CD4-positive, alpha-beta T cell (primary cell): ENCODE results near the gene WDFY2. TPM values are rescaled to one million over a fixed set of nuclear protein-coding genes. Genes with fewer than 3 reads are reported as not detected.

ENCODE experiments used
- ATAC-seq: fragments of 200-7000 bp; cut with Tn5 transposase; one replicate; pipeline ENCODE4 v1.10.0; 2022; ENCODE audit warnings: mild to moderate bottlenecking; ENCODE audit not compliant: poor library complexity
- CTCF ChIA-PET: fragments of 350-600 bp; sonication (Branson Sonifier 250); formaldehyde crosslinking; loops from one replicate; lab custom pipeline; 2021; ENCODE audit warnings: antibody characterized with exemption, inconsistent platforms; lab: Charles Lee
- POLR2A ChIA-PET: fragments of 350-600 bp; sonication (Branson Sonifier 250); formaldehyde crosslinking; loops from one replicate; lab custom pipeline; 2021; ENCODE audit warnings: antibody characterized with exemption, inconsistent platforms; lab: Charles Lee
- DNase-seq, 14 experiments: peaks; one replicate each; pipeline ENCODE4 v3.0.0-alpha.2; 2013 to 2020; ENCODE audit warnings: mixed read lengths in 2 of 14
- H3K27ac ChIP-seq, 2 donors: one replicate each; pipeline versions ENCODE4 v1.5.1 to v1.7.0; 2013; ENCODE audit warnings: low read length in 2 of 2, low read depth in 1 of 2, mild to moderate bottlenecking in 1 of 2
- H3K27me3 ChIP-seq, 2 experiments: 1 replicate in 1 of 2; 2 replicates in 1 of 2; pipeline versions ENCODE4 v1.6.1 to v1.7.0; 2013; ENCODE audit warnings: low read length in 2 of 2, control low read depth in 1 of 2, mild to moderate bottlenecking in 1 of 2, moderate library complexity in 1 of 2; ENCODE audit not compliant: insufficient read depth in 2 of 2, control insufficient read depth in 1 of 2
- H3K36me3 ChIP-seq: one replicate; pipeline ENCODE4 v1.6.1; 2013; ENCODE audit warnings: low read length, control low read depth; ENCODE audit not compliant: insufficient read depth
- H3K4me1 ChIP-seq: one replicate; pipeline ENCODE4 v1.6.1; 2013; ENCODE audit warnings: low read length, control low read depth; ENCODE audit not compliant: insufficient read depth
- H3K4me3 ChIP-seq: one replicate; pipeline ENCODE4 v1.5.1; 2013; ENCODE audit warnings: mild to moderate bottlenecking, low read length, moderate library complexity
- H3K9me3 ChIP-seq, 2 experiments: 1 replicate in 1 of 2; 2 replicates in 1 of 2; pipeline versions ENCODE4 v1.6.1 to v1.7.0; 2013; ENCODE audit warnings: low read length in 2 of 2, mild to moderate bottlenecking in 2 of 2, control low read depth in 1 of 2, moderate library complexity in 1 of 2; ENCODE audit not compliant: control insufficient read depth in 1 of 2, insufficient read depth in 1 of 2
- H3K27ac Mint-ChIP-seq: one replicate; pipeline ENCODE4 v1.8.0; 2020; ENCODE audit warnings: mixed read lengths
- H3K27me3 Mint-ChIP-seq: one replicate; pipeline ENCODE4 v1.8.0; 2021; ENCODE audit warnings: mixed read lengths
- H3K36me3 Mint-ChIP-seq: one replicate; pipeline ENCODE4 v1.8.0; 2021; ENCODE audit warnings: low read depth, mixed read lengths
- H3K4me1 Mint-ChIP-seq: one replicate; pipeline ENCODE4 v1.8.0; 2021; ENCODE audit warnings: low read depth, mixed read lengths
- H3K4me3 Mint-ChIP-seq: one replicate; pipeline ENCODE4 v1.8.0; 2020; ENCODE audit warnings: mild to moderate bottlenecking, mixed read lengths
- H3K9me3 Mint-ChIP-seq: one replicate; pipeline ENCODE4 v1.8.0; 2020; ENCODE audit warnings: mixed read lengths
- intact Hi-C, 2 experiments: fragments of 100-400 bp; cut with DNase I in 1 of 2; cut with micrococcal nuclease in 1 of 2; formaldehyde crosslinking; loops; one replicate each; pipeline versions ENCODE4 v1.15.1 to v1.9.0; 2023 to 2025; cut with DNase I, micrococcal nuclease
- total RNA-seq, 174 experiments: library from RNA in 2 of 174; stranded (reverse) in 2 of 174; gene quantifications; one replicate each; pipeline ENCODE4 v1.2.3 and lab custom pipeline; 2021 to 2026
- TF ChIP-seq, protein P1 (sequence below): fragments of 200-600 bp; IDR thresholded peaks from one replicate; pipeline ENCODE4 v1.8.0; 2022; ENCODE audit warnings: antibody characterized with exemption, mild to moderate bottlenecking

WDFY2 gene
- total RNA-seq, 2 experiments from 2014 or later: 21.4 to 21.9 TPM

DNA sequence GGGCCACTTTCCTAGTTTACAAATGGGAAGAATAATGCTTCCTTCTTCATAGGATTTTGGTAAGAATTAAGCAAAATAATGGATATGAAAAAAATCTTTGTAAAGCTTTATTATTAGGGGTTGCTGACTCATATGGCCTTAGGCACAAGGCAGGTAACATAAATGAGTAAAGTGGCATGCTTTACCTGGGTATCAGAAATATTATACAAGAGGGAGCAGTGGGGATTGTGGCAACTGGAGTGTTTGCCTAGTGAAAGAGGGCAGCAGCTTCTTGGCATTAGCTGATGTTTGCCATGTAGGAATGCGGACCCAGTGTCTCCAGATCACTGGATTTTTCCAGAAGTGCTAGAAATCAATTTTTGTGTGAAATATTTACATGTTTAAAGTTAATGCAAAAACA is 19.5 kb downstream of the WDFY2 start:
- Histone ChIP-seq H3K9me3 (no peaks in the 10 kb centered on the region), H3K4me1 (peaks cover 4% of the 10 kb centered on the region), H3K27me3 (no peaks in the 10 kb centered on the region), H3K4me3 (no peak overlapping the region), H3K36me3 (no peaks in the 10 kb centered on the region), H3K27ac (no peak overlapping the region)
- Mint-ChIP-seq H3K36me3 (peaks cover 6% of the 10 kb centered on the region), H3K4me1 (peaks cover 37% of the 10 kb centered on the region), H3K9me3 (no peaks in the 10 kb centered on the region), H3K4me3 (no peak overlapping the region), H3K27me3 (no peaks in the 10 kb centered on the region), H3K27ac (no peak overlapping the region)
- ChIA-PET CTCF (interaction anchor here (1.3 kb wide), 1 partner anchor 8 kb away, joined by 3 read pairs; no protein-coding TSS in a partner anchor), POLR2A (no interaction called here)
- TF ChIP-seq, protein P1, sequence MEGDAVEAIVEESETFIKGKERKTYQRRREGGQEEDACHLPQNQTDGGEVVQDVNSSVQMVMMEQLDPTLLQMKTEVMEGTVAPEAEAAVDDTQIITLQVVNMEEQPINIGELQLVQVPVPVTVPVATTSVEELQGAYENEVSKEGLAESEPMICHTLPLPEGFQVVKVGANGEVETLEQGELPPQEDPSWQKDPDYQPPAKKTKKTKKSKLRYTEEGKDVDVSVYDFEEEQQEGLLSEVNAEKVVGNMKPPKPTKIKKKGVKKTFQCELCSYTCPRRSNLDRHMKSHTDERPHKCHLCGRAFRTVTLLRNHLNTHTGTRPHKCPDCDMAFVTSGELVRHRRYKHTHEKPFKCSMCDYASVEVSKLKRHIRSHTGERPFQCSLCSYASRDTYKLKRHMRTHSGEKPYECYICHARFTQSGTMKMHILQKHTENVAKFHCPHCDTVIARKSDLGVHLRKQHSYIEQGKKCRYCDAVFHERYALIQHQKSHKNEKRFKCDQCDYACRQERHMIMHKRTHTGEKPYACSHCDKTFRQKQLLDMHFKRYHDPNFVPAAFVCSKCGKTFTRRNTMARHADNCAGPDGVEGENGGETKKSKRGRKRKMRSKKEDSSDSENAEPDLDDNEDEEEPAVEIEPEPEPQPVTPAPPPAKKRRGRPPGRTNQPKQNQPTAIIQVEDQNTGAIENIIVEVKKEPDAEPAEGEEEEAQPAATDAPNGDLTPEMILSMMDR: no peak
- intact Hi-C loops: no loop called here
- no peak for DNase-seq
- ATAC-seq: no peak

DNA sequence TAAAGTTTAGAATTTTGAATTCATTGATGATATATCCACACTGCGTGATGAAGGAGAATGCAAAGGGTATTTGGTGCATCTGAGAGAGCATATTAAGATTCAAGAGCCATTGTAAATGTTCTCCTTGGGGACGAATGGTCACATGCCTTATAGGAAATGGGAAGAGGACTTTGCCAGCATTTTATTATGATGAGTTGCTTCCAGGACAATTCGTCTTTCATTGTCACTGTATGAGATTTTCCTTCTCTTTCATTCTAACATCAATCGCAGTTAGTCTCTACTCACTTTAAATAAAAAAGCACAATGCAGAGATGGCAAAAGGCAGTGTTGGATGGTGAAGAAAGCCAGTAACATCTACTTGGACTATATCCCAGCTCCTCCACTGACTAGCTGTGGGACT is 21.4 kb downstream of the WDFY2 start:
- Mint-ChIP-seq H3K9me3 (no peaks in the 10 kb centered on the region), H3K4me1 (peaks cover 22% of the 10 kb centered on the region), H3K27me3 (no peaks in the 10 kb centered on the region), H3K36me3 (peaks cover 6% of the 10 kb centered on the region), H3K27ac (no peak overlapping the region), H3K4me3 (no peak overlapping the region)
- no peak for DNase-seq
- Histone ChIP-seq H3K27me3 (no peaks in the 10 kb centered on the region), H3K4me3 (no peak overlapping the region), H3K36me3 (no peaks in the 10 kb centered on the region), H3K27ac (no peak overlapping the region), H3K9me3 (no peaks in the 10 kb centered on the region), H3K4me1 (no peaks in the 10 kb centered on the region)
- no peak for ATAC-seq
- TF ChIP-seq, protein P1: no peak
- ChIA-PET CTCF (interaction anchor here (1.3 kb wide), 1 partner anchor 20 kb away, joined by 3 read pairs; no protein-coding TSS in a partner anchor), POLR2A (interaction anchor here (1.6 kb wide), 1 partner anchor 18 kb away, joined by 3 read pairs; no protein-coding TSS in a partner anchor)
- intact Hi-C loops: no loop called here

DNA sequence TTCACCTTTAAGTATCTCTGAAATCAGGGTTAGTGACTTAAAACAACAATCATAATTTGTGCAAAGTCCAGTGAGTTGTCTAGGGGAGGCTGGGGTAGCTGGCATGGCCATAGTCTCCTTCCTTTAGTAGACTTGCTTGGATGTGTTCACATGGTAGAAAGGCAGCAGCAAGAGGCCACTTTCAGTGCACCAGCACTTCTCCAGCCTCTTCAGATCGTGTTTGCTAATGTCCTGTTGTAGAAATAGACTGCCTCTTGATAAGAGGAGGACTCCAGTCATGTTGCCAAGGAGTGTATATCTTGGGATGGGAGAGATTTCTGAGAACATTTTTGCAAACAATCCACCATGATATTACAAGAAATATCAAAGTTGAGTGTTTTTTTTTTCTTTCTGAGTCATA is 22.9 kb downstream of the WDFY2 start:
- POLR2A ChIA-PET: no interaction called here
- TF ChIP-seq, protein P1: no peak
- Histone ChIP-seq H3K27ac (no peak overlapping the region), H3K27me3 (no peaks in the 10 kb centered on the region), H3K9me3 (no peaks in the 10 kb centered on the region), H3K36me3 (no peaks in the 10 kb centered on the region), H3K4me1 (no peaks in the 10 kb centered on the region), H3K4me3 (no peak overlapping the region)
- H3K36me3 Mint-ChIP-seq: peaks cover 6% of the 10 kb centered on the region
- H3K9me3 Mint-ChIP-seq: no peaks in the 10 kb centered on the region
- intact Hi-C loops: no loop called here
- DNase-seq (no peak), ATAC-seq (no peak)
- H3K4me1 Mint-ChIP-seq: peaks cover 12% of the 10 kb centered on the region
- H3K4me3 Mint-ChIP-seq: no peak overlapping the region
- no peak overlapping the region for H3K27ac Mint-ChIP-seq
- no peaks in the 10 kb centered on the region for H3K27me3 Mint-ChIP-seq
- CTCF ChIA-PET: no interaction called here
